Measurements from ENCODE around the gene STK39. TPM values are rescaled to one million over a fixed set of nuclear protein-coding genes. Genes with fewer than 3 reads are reported as not detected.

The STK39 gene
- total and polyA plus RNA-seq, 9 of the 15 experiments (the other 6 are each of a cell fraction or from before 2014, with no cell fraction given) = 0.19 to 0.76 (median 0.51) TPM

DNA sequence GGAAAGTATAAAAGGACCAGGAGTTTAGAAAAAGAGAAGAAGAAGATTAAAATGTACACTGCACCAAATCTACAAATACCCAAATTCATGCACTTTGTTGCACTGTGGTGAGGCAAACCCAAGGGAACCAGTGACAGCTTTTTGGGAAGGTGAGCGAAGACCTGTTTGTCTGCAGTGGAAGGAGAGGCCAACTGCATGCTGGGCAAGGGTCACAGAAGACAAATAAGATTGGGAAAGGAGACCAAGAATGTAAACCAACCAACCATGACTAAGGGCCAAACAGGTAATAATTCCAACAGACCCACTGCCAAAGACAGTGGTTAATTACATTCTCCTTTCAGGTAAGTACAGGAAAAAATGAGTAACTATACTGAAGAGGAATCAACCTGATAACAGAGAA lies 202.8 kb downstream of the STK39 start:
- ChIA-PET POLR2A (interaction anchor here (1.2 kb wide), 1 partner anchor 12 kb away, joined by 4 read pairs; no protein-coding TSS in a partner anchor), CTCF (ENCODE audit: low intra/inter-chr PET ratio) (no interaction called here)
- BruUV-seq (replicated peaks) = no TSS peak
- Histone ChIP-seq H3K36me3 (ENCODE audit: control insufficient read depth, insufficient read depth, low read length) (no peaks in the 10 kb centered on the region), H3K27me3 (ENCODE audit: control insufficient read depth in 2 of 2, insufficient read depth in 2 of 2, low read length in 2 of 2) (peaks cover 5 to 8% of the 10 kb centered on the region in 2 experiments; a peak in 4 of 5 replicates), H4K20me1 (replicated peaks; ENCODE audit: control insufficient read depth, insufficient read depth, low read length) (no peaks in the 10 kb centered on the region), H3K9me3 (replicated peaks; ENCODE audit: control insufficient read depth, insufficient read depth, low read depth, low read length) (no peaks in the 10 kb centered on the region), H3K9me1 (ENCODE audit: control insufficient read depth, insufficient read depth, low read length) (no peaks in the 10 kb centered on the region), H3K4me2 (ENCODE audit: insufficient read depth, low read length) (no peak overlapping the region), H2AFZ (ENCODE audit: low read depth, low read length) (no peak overlapping the region), H3K27ac (ENCODE audit: extremely low read depth, low read depth, low read length) (no peak overlapping the region), H3K9ac (ENCODE audit: insufficient read depth in 1 of 2, low read depth in 2 of 2, low read length in 2 of 2) (no peak overlapping the region), H3K79me2 (ENCODE audit: control insufficient read depth, insufficient read depth, low read length) (no peaks in the 10 kb centered on the region), H3K4me3 (no peak overlapping the region), H3K4me1 (replicated peaks in 1 of 2; ENCODE audit: control insufficient read depth in 2 of 2, insufficient read depth in 2 of 2, low read length in 2 of 2) (no peaks in the 10 kb centered on the region)
- DNase-seq (ENCODE audit: extremely low read depth in 1 of 4, low spot score in 3 of 4) (no peak), ATAC-seq (no peak), FAIRE-seq (no peak)
- 0% methylated on average over 1 of the region's 1 CpG for WGBS (ENCODE audit: insufficient coverage, low coverage, missing lambda C conversion rate)
- in situ Hi-C loops (cut with MboI) (no loop called here), intact Hi-C loops (cut with micrococcal nuclease) (no loop called here)
- TF ChIP-seq, protein P1, sequence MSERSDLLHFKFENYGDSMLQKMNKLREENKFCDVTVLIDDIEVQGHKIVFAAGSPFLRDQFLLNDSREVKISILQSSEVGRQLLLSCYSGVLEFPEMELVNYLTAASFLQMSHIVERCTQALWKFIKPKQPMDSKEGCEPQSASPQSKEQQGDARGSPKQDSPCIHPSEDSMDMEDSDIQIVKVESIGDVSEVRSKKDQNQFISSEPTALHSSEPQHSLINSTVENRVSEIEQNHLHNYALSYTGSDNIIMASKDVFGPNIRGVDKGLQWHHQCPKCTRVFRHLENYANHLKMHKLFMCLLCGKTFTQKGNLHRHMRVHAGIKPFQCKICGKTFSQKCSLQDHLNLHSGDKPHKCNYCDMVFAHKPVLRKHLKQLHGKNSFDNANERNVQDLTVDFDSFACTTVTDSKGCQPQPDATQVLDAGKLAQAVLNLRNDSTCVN (CRISPR knock-in tag; IDR thresholded peaks at IDR 0.05) = no peak
- TF ChIP-seq, protein P2, sequence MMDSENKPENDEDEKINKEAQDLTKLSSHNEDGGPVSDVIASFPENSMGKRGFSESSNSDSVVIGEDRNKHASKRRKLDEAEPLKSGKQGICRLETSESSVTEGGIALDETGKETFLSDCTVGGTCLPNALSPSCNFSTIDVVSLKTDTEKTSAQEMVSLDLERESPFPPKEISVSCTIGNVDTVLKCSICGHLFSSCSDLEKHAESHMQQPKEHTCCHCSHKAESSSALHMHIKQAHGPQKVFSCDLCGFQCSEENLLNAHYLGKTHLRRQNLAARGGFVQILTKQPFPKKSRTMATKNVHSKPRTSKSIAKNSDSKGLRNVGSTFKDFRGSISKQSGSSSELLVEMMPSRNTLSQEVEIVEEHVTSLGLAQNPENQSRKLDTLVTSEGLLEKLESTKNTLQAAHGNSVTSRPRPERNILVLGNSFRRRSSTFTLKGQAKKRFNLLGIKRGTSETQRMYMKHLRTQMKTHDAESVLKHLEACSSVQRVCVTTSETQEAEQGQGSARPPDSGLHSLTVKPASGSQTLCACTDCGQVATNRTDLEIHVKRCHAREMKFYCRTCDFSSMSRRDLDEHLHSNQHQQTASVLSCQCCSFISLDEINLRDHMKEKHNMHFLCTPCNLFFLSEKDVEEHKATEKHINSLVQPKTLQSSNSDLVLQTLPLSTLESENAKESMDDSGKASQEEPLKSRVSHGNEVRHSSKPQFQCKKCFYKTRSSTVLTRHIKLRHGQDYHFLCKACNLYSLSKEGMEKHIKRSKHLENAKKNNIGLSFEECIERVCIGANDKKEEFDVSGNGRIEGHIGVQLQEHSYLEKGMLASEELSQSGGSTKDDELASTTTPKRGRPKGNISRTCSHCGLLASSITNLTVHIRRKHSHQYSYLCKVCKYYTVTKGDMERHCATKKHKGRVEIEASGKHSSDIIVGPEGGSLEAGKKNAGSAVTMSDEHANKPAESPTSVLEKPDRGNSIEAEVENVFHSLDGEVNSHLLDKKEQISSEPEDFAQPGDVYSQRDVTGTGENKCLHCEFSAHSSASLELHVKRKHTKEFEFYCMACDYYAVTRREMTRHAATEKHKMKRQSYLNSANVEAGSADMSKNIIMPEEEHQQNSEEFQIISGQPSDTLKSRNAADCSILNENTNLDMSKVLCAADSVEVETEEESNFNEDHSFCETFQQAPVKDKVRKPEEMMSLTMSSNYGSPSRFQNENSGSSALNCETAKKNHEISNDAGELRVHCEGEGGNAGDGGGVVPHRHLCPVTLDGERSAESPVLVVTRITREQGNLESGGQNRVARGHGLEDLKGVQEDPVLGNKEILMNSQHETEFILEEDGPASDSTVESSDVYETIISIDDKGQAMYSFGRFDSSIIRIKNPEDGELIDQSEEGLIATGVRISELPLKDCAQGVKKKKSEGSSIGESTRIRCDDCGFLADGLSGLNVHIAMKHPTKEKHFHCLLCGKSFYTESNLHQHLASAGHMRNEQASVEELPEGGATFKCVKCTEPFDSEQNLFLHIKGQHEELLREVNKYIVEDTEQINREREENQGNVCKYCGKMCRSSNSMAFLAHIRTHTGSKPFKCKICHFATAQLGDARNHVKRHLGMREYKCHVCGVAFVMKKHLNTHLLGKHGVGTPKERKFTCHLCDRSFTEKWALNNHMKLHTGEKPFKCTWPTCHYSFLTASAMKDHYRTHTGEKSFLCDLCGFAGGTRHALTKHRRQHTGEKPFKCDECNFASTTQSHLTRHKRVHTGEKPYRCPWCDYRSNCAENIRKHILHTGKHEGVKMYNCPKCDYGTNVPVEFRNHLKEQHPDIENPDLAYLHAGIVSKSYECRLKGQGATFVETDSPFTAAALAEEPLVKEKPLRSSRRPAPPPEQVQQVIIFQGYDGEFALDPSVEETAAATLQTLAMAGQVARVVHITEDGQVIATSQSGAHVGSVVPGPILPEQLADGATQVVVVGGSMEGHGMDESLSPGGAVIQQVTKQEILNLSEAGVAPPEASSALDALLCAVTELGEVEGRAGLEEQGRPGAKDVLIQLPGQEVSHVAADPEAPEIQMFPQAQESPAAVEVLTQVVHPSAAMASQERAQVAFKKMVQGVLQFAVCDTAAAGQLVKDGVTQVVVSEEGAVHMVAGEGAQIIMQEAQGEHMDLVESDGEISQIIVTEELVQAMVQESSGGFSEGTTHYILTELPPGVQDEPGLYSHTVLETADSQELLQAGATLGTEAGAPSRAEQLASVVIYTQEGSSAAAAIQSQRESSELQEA (IDR thresholded peaks at IDR 0.05; ENCODE audit: low read depth) = no peak
- TF ChIP-seq RBBP5 (IDR thresholded peaks at IDR 0.05; ENCODE audit: borderline replicate concordance, insufficient read depth, low read length, poor library complexity, severe bottlenecking) = no peak
- no peak for TF ChIP-seq SAFB2 (IDR thresholded peaks at IDR 0.05; ENCODE audit: borderline replicate concordance, low read depth, low read length, severe bottlenecking)
- TF ChIP-seq MED1 (CRISPR knock-in tag; IDR thresholded peaks at IDR 0.05; ENCODE audit: borderline replicate concordance) = no peak
- TF ChIP-seq TFE3 (CRISPR knock-in tag; IDR thresholded peaks at IDR 0.05) = no peak
- no peak for TF ChIP-seq RBM25 (IDR thresholded peaks at IDR 0.05; ENCODE audit: low read depth, low read length, severe bottlenecking)
- no peak for TF ChIP-seq ZKSCAN3 (CRISPR knock-in tag; IDR thresholded peaks at IDR 0.05)
- no peak for TF ChIP-seq FOXA1 (IDR thresholded peaks at IDR 0.05; ENCODE audit: borderline replicate concordance)
- no peak for TF ChIP-seq CREBBP (IDR thresholded peaks at IDR 0.05; ENCODE audit: low read depth, low read length)
- no peak for TF ChIP-seq GTF2F1 (IDR thresholded peaks at IDR 0.05; ENCODE audit: low read depth, low read length)
- no peak for TF ChIP-seq RBM22 (IDR thresholded peaks at IDR 0.05; ENCODE audit: low read depth, low read length, poor library complexity, severe bottlenecking)

Data from K562 (cell line).